ENCODE results near the gene CUTA. TPM values are rescaled to one million over a fixed set of nuclear protein-coding genes. Genes with fewer than 3 reads are reported as not detected.

The CUTA gene
- total RNA-seq (2014; rRNA removed; shearing (Covaris generic)) = 183 and 222 TPM in 2 replicates

GRCh38 chr6:33417903-33418689 lies at the start of gene CUTA:
Gene CUTA (minus strand): TSS chr6:33418107. CDS start chr6:33418000, 107 bp downstream.
- DNase-seq (ENCODE audit: low spot score) = peak; percentile 100

GRCh38 chr6:33467091-33467490 lies 49.2 kb upstream of the CUTA start:
- no peak for DNase-seq (ENCODE audit: low spot score)

GRCh38 chr6:33466075-33466735 lies 48.3 kb upstream of the CUTA start:
- no peak for DNase-seq (ENCODE audit: low spot score)

- DNase-seq (ENCODE audit: low spot score) = no peak
Observed at GRCh38 chr6:33459226-33459625, 41.3 kb upstream of the CUTA start.

GRCh38 chr6:33458676-33459075 lies 40.8 kb upstream of the CUTA start:
- no peak for DNase-seq (ENCODE audit: low spot score)

GRCh38 chr6:33456156-33456555 lies 38.2 kb upstream of the CUTA start:
- no peak for DNase-seq (ENCODE audit: low spot score)

- DNase-seq (ENCODE audit: low spot score) = no peak
Observed at GRCh38 chr6:33455051-33455450, 37.1 kb upstream of the CUTA start.

GRCh38 chr6:33454009-33454946 lies 36.4 kb upstream of the CUTA start, which contains the start of gene ZBTB9:
Gene ZBTB9 (plus strand): TSS chr6:33454576. CDS start chr6:33455101, 525 bp downstream.
- peak; percentile 96 for DNase-seq (ENCODE audit: low spot score)

GRCh38 chr6:33453393-33454008 lies 35.6 kb upstream of the CUTA start:
- no peak for DNase-seq (ENCODE audit: low spot score)

- no peak for DNase-seq (ENCODE audit: low spot score)
Observed at GRCh38 chr6:33452496-33452895, 34.6 kb upstream of the CUTA start.

GRCh38 chr6:33451606-33452005 lies 33.7 kb upstream of the CUTA start:
- no peak for DNase-seq (ENCODE audit: low spot score)

GRCh38 chr6:33450434-33450833 lies 32.5 kb upstream of the CUTA start:
- DNase-seq (ENCODE audit: low spot score) = no peak

- DNase-seq (ENCODE audit: low spot score) = no peak
Observed at GRCh38 chr6:33446356-33446755, 28.4 kb upstream of the CUTA start.

GRCh38 chr6:33445119-33445603 lies 27.3 kb upstream of the CUTA start:
- no peak for DNase-seq (ENCODE audit: low spot score)

GRCh38 chr6:33443619-33444504 lies 26.0 kb upstream of the CUTA start:
- no peak for DNase-seq (ENCODE audit: low spot score)

- DNase-seq (ENCODE audit: low spot score) = no peak
Observed at GRCh38 chr6:33443025-33443424, 25.1 kb upstream of the CUTA start.

- no peak for DNase-seq (ENCODE audit: low spot score)
Observed at GRCh38 chr6:33442283-33442682, 24.4 kb upstream of the CUTA start.

GRCh38 chr6:33441457-33441856 lies 23.6 kb upstream of the CUTA start:
- no peak for DNase-seq (ENCODE audit: low spot score)

- DNase-seq (ENCODE audit: low spot score) = no peak
Observed at GRCh38 chr6:33440649-33441309, 22.9 kb upstream of the CUTA start.

Measured in H4 (cell line).